ENCODE measurements around the gene SH3GL2.

SH3GL2 gene

DNA sequence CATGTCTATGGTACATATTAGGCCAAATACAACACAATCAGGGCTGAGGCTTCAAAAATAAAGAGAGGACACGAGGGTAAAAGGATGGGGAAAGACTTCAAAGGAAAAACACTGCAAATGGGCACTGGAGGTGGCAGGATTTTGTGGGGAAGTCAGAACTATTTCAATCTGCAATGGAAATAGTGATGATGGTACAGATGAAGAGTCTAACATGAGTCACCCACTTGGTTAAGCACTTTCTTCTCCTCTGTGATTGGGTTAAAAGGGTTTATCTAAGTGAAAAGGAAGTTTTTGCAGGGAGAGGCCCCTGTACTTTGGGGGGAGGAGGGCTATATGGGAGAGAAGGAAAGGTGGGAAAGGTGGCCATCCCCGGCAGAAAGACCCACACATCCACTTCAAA lies 4.5 kb upstream of the SH3GL2 start:
- no peaks in the 10 kb centered on the region for H3K36me3 ChIP-seq (ENCODE audit: control insufficient read depth, insufficient read depth, low read length)
- H3K27ac ChIP-seq (ENCODE audit: low read length): no peak overlapping the region
- WGBS (ENCODE audit: insufficient coverage, insufficient read length): no CpG with 5 or more reads among the region's 2 CpGs
- peaks cover 4% of the 10 kb centered on the region; the same call in 1 of the 2 replicates for H3K4me1 ChIP-seq (ENCODE audit: control insufficient read depth, insufficient read depth, low read length)
- peaks cover 4% of the 10 kb centered on the region; the same call in 1 of the 2 replicates for H3K27me3 ChIP-seq (ENCODE audit: control insufficient read depth, insufficient read depth, low read length)
- no peak overlapping the region for H3K4me3 ChIP-seq (ENCODE audit: low read length)
- no peaks in the 10 kb centered on the region for H3K9me3 ChIP-seq (ENCODE audit: control insufficient read depth, insufficient read depth, low read length)
- DNase-seq (ENCODE audit: low read depth, low spot score): no peak

DNA sequence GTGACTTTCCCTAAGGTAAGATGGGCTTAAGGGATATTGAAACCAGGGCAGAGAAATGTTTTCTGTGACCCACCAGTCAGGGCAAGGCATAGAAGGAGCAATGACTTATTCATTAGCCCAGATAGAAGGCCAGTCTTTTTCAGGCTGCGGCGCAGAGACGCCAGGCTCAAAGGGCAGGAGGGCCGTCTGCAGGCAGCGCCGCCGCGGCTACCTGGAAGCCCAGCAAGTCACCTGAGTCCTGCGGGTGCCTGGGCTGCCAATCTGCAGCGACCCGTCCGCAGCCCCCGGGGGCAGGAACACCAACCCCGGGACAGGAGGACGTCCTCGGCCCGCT lies 322 bp upstream of the SH3GL2 start:
- no peak for DNase-seq (ENCODE audit: low read depth, low spot score)

DNA sequence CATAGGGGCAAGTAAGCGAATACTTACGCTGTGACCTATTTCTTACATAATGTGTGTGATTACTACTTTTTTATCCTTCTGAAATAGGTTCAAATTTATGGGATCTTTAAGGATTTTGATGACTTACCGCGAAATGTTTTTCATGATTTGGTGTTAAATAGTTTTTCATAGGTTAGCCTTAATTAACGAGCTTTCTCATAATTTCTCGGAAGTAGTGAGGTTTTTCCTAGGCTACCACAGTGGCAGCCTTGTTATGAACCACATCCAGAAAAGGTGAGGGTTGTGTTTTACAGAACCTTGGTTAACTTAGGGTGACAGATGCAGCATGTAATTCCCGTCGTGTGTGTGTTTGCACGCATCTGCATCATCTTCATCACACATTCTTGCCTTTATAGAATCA lies 1.3 kb downstream of the SH3GL2 start:
- Histone ChIP-seq H3K9me3 (ENCODE audit: control insufficient read depth, insufficient read depth, low read length) (no peaks in the 10 kb centered on the region), H3K27me3 (ENCODE audit: control insufficient read depth, insufficient read depth, low read length) (peaks cover 8% of the 10 kb centered on the region; the same call in 1 of the 2 replicates), H3K27ac (ENCODE audit: low read length) (no peak overlapping the region), H3K4me1 (ENCODE audit: control insufficient read depth, insufficient read depth, low read length) (no peaks in the 10 kb centered on the region), H3K36me3 (ENCODE audit: control insufficient read depth, insufficient read depth, low read length) (no peaks in the 10 kb centered on the region), H3K4me3 (ENCODE audit: low read length) (no peak overlapping the region)
- no peak for DNase-seq (ENCODE audit: low read depth, low spot score)
- no CpG with 5 or more reads among the region's 9 CpGs for WGBS (ENCODE audit: insufficient coverage, insufficient read length)

More for the DNA sequence above, 322 bp upstream of the SH3GL2 start:
- Histone ChIP-seq H3K27ac (ENCODE audit: low read length) (no peak overlapping the region), H3K4me1 (ENCODE audit: control insufficient read depth, insufficient read depth, low read length) (no peaks in the 10 kb centered on the region), H3K4me3 (ENCODE audit: low read length) (peak overlapping the region; percentile 49; the same call in 1 of the 2 replicates), H3K27me3 (ENCODE audit: control insufficient read depth, insufficient read depth, low read length) (peaks cover 8% of the 10 kb centered on the region; the same call in 1 of the 2 replicates), H3K36me3 (ENCODE audit: control insufficient read depth, insufficient read depth, low read length) (no peaks in the 10 kb centered on the region), H3K9me3 (ENCODE audit: control insufficient read depth, insufficient read depth, low read length) (no peaks in the 10 kb centered on the region)
- WGBS (ENCODE audit: insufficient coverage, insufficient read length): no CpG with 5 or more reads among the region's 17 CpGs

DNA sequence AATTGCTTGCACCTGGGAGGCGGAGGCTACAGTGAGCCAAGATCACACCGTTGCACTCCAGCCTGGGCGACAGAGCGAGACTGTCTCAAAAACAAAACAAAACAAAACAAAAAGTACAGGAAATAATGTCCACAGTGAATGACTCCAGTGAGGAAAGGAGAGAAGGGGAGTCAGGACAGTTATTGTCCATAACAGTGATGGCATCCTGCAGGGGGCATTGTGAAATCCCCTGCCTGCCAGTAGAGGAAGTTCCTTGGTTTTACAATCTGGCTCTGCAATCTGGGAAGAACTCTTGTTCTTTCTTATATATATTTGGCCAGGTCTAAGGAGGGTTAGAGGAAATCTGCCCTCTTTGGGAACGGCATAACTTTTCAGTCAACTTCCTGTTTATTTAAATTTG lies 8.2 kb downstream of the SH3GL2 start:
- no peaks in the 10 kb centered on the region for H3K27me3 ChIP-seq (ENCODE audit: control insufficient read depth, insufficient read depth, low read length)
- DNase-seq (ENCODE audit: low read depth, low spot score): no peak
- no peak overlapping the region for H3K4me3 ChIP-seq (ENCODE audit: low read length)
- no CpG with 5 or more reads among the region's 5 CpGs for WGBS (ENCODE audit: insufficient coverage, insufficient read length)
- H3K4me1 ChIP-seq (ENCODE audit: control insufficient read depth, insufficient read depth, low read length): peaks cover 3% of the 10 kb centered on the region; the same call in 1 of the 2 replicates
- no peaks in the 10 kb centered on the region for H3K36me3 ChIP-seq (ENCODE audit: control insufficient read depth, insufficient read depth, low read length)
- H3K9me3 ChIP-seq (ENCODE audit: control insufficient read depth, insufficient read depth, low read length): no peaks in the 10 kb centered on the region
- no peak overlapping the region for H3K27ac ChIP-seq (ENCODE audit: low read length)

DNA sequence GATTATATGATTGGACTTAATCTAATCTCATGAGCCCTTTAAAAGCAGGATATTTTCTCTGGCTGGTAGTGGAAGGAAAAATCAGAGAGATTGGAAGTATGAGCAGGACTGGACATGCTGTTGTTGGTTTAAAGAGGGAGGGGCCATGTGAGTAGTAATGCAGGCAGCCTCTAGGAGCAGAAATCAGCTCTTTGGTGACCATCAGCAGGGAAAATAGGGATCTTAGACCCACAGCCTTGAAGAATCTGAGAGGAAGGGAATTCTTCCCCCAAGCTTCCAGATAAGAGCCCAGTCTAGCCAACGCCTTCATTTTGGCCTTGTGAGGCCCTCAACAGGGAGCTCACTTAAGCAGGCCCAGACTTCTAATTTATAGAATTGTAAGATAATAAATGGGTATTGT lies 9.5 kb downstream of the SH3GL2 start:
- Histone ChIP-seq H3K27ac (ENCODE audit: low read length) (no peak overlapping the region), H3K27me3 (ENCODE audit: control insufficient read depth, insufficient read depth, low read length) (no peaks in the 10 kb centered on the region), H3K4me1 (ENCODE audit: control insufficient read depth, insufficient read depth, low read length) (peaks cover 3% of the 10 kb centered on the region; the same call in 1 of the 2 replicates), H3K9me3 (ENCODE audit: control insufficient read depth, insufficient read depth, low read length) (no peaks in the 10 kb centered on the region), H3K36me3 (ENCODE audit: control insufficient read depth, insufficient read depth, low read length) (no peaks in the 10 kb centered on the region), H3K4me3 (ENCODE audit: low read length) (no peak overlapping the region)
- no CpG with 5 or more reads among the region's 1 CpG for WGBS (ENCODE audit: insufficient coverage, insufficient read length)
- no peak for DNase-seq (ENCODE audit: low read depth, low spot score)

DNA sequence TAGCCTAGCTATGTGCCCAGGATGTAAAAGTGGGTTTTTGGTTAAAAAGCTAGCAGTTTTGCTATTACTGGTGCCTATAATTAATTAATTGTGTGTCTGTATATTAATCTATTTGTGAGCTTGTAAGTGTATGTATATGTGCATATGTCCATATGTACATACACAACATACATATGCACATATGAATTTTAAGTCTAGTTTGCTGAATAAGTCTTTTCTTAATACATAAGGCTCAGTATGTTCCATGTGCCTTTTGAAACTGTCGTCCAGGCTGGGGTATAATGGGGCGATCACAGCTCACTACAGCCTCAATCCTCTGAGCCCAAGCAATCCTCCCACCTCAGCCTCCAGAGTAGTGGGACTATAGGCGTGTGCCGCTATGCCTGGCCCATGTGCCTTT lies 10.1 kb downstream of the SH3GL2 start:
- WGBS (ENCODE audit: insufficient coverage, insufficient read length): no CpG with 5 or more reads among the region's 4 CpGs
- Histone ChIP-seq H3K27me3 (ENCODE audit: control insufficient read depth, insufficient read depth, low read length) (no peaks in the 10 kb centered on the region), H3K4me1 (ENCODE audit: control insufficient read depth, insufficient read depth, low read length) (peaks cover 3% of the 10 kb centered on the region; the same call in 1 of the 2 replicates), H3K9me3 (ENCODE audit: control insufficient read depth, insufficient read depth, low read length) (no peaks in the 10 kb centered on the region), H3K4me3 (ENCODE audit: low read length) (no peak overlapping the region), H3K36me3 (ENCODE audit: control insufficient read depth, insufficient read depth, low read length) (no peaks in the 10 kb centered on the region), H3K27ac (ENCODE audit: low read length) (no peak overlapping the region)
- no peak for DNase-seq (ENCODE audit: low read depth, low spot score)

DNA sequence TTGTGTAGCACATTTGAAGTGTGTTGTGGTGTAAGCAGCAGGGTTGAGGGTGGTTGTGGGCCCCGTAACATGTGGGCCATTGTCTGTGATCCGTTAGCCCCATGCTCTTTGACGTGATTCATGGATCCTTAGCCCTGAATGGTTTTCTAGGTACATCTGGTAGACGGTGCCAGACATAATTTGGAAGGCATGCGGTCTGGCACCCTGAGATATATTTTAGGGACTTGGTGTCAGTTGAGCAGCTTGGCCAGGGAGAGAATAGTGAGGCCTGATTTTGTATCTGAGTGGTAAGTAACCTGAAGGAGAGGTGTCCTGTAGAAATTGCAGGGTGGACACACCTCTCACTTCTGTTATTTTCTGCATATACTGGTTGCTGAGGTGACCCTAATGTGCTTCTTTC lies 10.9 kb downstream of the SH3GL2 start:
- Histone ChIP-seq H3K36me3 (ENCODE audit: control insufficient read depth, insufficient read depth, low read length) (no peaks in the 10 kb centered on the region), H3K27ac (ENCODE audit: low read length) (no peak overlapping the region), H3K9me3 (ENCODE audit: control insufficient read depth, insufficient read depth, low read length) (no peaks in the 10 kb centered on the region), H3K27me3 (ENCODE audit: control insufficient read depth, insufficient read depth, low read length) (no peaks in the 10 kb centered on the region), H3K4me3 (ENCODE audit: low read length) (no peak overlapping the region), H3K4me1 (ENCODE audit: control insufficient read depth, insufficient read depth, low read length) (peaks cover 3% of the 10 kb centered on the region; the same call in 1 of the 2 replicates)
- WGBS (ENCODE audit: insufficient coverage, insufficient read length): no CpG with 5 or more reads among the region's 5 CpGs
- DNase-seq (ENCODE audit: low read depth, low spot score): no peak

DNA sequence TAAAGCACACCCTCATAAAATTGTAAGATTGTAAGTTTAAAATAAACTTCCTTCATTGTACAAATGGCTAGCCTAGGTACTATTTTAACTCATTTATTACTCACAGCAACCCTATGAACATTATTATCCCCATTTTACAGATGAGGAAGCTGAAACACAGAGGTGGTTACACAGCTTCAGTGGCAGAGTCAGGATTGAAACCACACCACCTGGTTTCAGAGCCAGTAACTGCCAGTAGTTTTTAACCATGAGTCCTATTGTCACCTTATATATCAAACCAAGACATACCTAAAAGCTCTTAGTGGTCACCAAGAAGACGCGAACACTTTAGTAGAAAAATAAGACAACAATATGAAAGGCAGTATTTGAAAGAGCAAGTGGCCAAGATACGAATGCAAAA lies 16.1 kb downstream of the SH3GL2 start:
- no peak overlapping the region for H3K4me3 ChIP-seq (ENCODE audit: low read length)
- H3K9me3 ChIP-seq (ENCODE audit: control insufficient read depth, insufficient read depth, low read length): no peaks in the 10 kb centered on the region
- no peaks in the 10 kb centered on the region for H3K36me3 ChIP-seq (ENCODE audit: control insufficient read depth, insufficient read depth, low read length)
- no peak for DNase-seq (ENCODE audit: low read depth, low spot score)
- no peaks in the 10 kb centered on the region for H3K27me3 ChIP-seq (ENCODE audit: control insufficient read depth, insufficient read depth, low read length)
- H3K27ac ChIP-seq (ENCODE audit: low read length): no peak overlapping the region
- WGBS (ENCODE audit: insufficient coverage, insufficient read length): no CpG with 5 or more reads among the region's 3 CpGs
- peaks cover 3% of the 10 kb centered on the region; the same call in 1 of the 2 replicates for H3K4me1 ChIP-seq (ENCODE audit: control insufficient read depth, insufficient read depth, low read length)

DNA sequence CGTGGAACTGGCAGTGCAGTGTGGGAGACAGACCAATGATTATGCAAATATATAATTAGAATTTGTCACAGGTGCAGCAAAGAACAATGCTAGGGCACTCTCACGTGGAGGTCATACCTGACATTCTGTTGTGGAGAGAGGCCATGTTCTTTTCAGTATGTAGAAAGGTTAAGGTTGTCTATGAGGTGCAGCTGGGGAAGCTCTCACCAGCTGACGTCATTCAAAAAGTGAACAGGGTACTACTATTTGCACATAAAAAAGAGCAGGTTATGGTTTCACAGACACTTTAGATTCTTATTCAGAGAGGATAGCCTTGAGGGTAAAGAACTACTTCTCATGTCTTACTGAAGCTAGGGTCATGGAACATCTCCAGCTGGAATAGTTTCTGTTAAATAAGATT lies 19.1 kb downstream of the SH3GL2 start:
- Histone ChIP-seq H3K27ac (ENCODE audit: low read length) (no peak overlapping the region), H3K4me3 (ENCODE audit: low read length) (no peak overlapping the region), H3K4me1 (ENCODE audit: control insufficient read depth, insufficient read depth, low read length) (no peaks in the 10 kb centered on the region), H3K27me3 (ENCODE audit: control insufficient read depth, insufficient read depth, low read length) (no peaks in the 10 kb centered on the region), H3K9me3 (ENCODE audit: control insufficient read depth, insufficient read depth, low read length) (no peaks in the 10 kb centered on the region), H3K36me3 (ENCODE audit: control insufficient read depth, insufficient read depth, low read length) (no peaks in the 10 kb centered on the region)
- no peak for DNase-seq (ENCODE audit: low read depth, low spot score)
- no CpG with 5 or more reads among the region's 3 CpGs for WGBS (ENCODE audit: insufficient coverage, insufficient read length)

DNA sequence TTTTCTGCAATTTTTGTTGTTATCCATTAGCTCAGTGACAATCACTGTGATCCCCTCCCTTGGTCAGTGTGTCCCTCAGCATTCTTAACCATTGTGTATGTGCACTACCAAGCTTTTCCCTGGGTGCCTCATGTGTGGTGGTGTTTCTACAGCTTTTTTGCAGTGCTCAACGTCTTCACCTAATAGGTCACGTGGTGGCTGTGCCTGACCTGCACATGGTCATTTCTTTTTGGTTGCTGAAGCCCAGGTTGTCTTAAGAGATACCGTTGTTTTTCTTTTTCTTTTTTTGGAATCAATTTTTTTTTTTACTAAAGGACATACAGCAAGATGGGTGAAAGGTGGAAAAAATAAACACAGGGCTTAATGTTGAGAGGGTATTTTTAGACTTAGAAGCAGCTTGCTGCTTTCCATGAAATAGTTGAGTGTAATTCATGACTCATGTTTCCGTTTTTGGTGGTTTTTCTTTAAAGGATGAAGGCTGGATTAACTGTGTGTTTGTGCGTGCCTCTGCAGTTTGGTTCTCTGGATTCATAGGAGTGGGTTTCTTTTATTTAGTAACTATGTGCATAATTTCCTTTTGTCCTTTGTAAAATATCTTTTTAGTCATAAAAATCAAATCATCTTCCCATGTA lies 22.2 kb downstream of the SH3GL2 start:
- DNase-seq (ENCODE audit: low read depth, low spot score): no peak
- H3K27ac ChIP-seq (ENCODE audit: low read length): no peak overlapping the region
- no peak overlapping the region for H3K4me3 ChIP-seq (ENCODE audit: low read length)
- H3K27me3 ChIP-seq (ENCODE audit: control insufficient read depth, insufficient read depth, low read length): no peaks in the 10 kb centered on the region
- no peaks in the 10 kb centered on the region for H3K9me3 ChIP-seq (ENCODE audit: control insufficient read depth, insufficient read depth, low read length)
- H3K4me1 ChIP-seq (ENCODE audit: control insufficient read depth, insufficient read depth, low read length): no peaks in the 10 kb centered on the region
- no peaks in the 10 kb centered on the region for H3K36me3 ChIP-seq (ENCODE audit: control insufficient read depth, insufficient read depth, low read length)
- WGBS (ENCODE audit: insufficient coverage, insufficient read length): no CpG with 5 or more reads among the region's 5 CpGs

DNA sequence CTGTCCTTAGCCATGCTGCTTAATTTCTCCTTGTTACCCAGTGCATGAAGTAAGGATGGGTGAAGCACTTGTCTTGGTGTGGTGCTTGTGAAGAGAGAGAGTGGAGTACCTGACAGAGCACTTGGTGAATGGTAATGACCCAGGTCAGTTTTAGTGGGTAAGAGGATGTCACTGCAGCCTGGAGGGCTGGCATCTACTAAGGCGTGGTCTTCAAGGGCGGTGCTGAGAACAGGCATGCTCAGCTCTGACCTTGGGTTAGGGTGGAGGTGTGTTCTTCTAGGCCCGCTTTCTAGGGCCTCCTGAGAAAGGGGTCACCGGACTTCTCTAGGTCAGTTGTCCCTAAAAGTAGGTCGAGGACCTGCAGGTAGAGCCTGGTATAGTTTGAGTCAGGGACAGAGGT lies 25.7 kb downstream of the SH3GL2 start:
- Histone ChIP-seq H3K4me1 (ENCODE audit: control insufficient read depth, insufficient read depth, low read length) (no peaks in the 10 kb centered on the region), H3K36me3 (ENCODE audit: control insufficient read depth, insufficient read depth, low read length) (no peaks in the 10 kb centered on the region), H3K27me3 (ENCODE audit: control insufficient read depth, insufficient read depth, low read length) (no peaks in the 10 kb centered on the region), H3K27ac (ENCODE audit: low read length) (no peak overlapping the region), H3K9me3 (ENCODE audit: control insufficient read depth, insufficient read depth, low read length) (no peaks in the 10 kb centered on the region), H3K4me3 (ENCODE audit: low read length) (no peak overlapping the region)
- whole genome bisulfite sequencing (ENCODE audit: insufficient coverage, insufficient read length): no CpG with 5 or more reads among the region's 5 CpGs
- no peak for DNase-seq (ENCODE audit: low read depth, low spot score)
